ENCODE measurements around the gene PIK3C2G. TPM values are rescaled to one million over a fixed set of nuclear protein-coding genes. Genes with fewer than 3 reads are reported as not detected.

PIK3C2G gene
- total RNA-seq, 1 experiment from 2014 or later, result not detected

DNA sequence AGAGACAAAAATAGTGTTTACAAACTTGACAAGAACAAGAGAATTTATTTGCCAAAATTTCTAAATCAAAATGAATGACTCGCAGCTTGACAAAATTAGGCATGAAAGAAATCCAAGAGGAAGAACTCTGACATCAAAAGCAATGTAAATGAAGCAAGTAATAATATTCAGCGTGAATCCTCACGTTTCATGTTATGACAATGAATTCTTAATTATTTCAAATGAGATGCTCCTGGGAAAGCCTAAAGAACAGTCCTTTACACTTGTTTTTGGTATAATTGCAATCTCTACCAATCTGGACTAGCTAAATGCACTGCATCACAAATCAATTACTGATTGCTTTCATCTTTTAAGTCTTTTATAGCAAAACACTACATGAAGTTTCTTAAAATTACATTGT, 29.1 kb downstream of the PIK3C2G start:
- no TSS peak for BruUV-seq (replicated peaks)
- POLR2A ChIA-PET, result no interaction called here
- intact Hi-C loops (cut with micrococcal nuclease; ENCODE audit: unreplicated experiment) (no loop called here), in situ Hi-C loops (cut with HindIII; ENCODE audit: low pct_unique_long_range_greater_than_20kb, low sequenced_read_pairs) (no loop called here)
- H3K27ac ChIP-seq (ENCODE audit: low read length), result no peak overlapping the region
- H3K9me3 ChIP-seq (ENCODE audit: control insufficient read depth, insufficient read depth, low read depth, low read length), result no peaks in the 10 kb centered on the region
- H3K36me3 ChIP-seq (ENCODE audit: control insufficient read depth, insufficient read depth, low read length), result no peaks in the 10 kb centered on the region
- CTCF ChIA-PET, result no interaction called here
- no peak for ATAC-seq
- no peaks in the 10 kb centered on the region for H3K27me3 ChIP-seq (ENCODE audit: control insufficient read depth, insufficient read depth, low read length)
- H3K4me1 ChIP-seq (ENCODE audit: control insufficient read depth, insufficient read depth, low read length), result no peaks in the 10 kb centered on the region
- no peak for TF ChIP-seq POLR2AphosphoS5 (IDR thresholded peaks at IDR 0.05; ENCODE audit: low read depth, low read length)
- TF ChIP-seq, protein P1, sequence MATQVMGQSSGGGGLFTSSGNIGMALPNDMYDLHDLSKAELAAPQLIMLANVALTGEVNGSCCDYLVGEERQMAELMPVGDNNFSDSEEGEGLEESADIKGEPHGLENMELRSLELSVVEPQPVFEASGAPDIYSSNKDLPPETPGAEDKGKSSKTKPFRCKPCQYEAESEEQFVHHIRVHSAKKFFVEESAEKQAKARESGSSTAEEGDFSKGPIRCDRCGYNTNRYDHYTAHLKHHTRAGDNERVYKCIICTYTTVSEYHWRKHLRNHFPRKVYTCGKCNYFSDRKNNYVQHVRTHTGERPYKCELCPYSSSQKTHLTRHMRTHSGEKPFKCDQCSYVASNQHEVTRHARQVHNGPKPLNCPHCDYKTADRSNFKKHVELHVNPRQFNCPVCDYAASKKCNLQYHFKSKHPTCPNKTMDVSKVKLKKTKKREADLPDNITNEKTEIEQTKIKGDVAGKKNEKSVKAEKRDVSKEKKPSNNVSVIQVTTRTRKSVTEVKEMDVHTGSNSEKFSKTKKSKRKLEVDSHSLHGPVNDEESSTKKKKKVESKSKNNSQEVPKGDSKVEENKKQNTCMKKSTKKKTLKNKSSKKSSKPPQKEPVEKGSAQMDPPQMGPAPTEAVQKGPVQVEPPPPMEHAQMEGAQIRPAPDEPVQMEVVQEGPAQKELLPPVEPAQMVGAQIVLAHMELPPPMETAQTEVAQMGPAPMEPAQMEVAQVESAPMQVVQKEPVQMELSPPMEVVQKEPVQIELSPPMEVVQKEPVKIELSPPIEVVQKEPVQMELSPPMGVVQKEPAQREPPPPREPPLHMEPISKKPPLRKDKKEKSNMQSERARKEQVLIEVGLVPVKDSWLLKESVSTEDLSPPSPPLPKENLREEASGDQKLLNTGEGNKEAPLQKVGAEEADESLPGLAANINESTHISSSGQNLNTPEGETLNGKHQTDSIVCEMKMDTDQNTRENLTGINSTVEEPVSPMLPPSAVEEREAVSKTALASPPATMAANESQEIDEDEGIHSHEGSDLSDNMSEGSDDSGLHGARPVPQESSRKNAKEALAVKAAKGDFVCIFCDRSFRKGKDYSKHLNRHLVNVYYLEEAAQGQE (IDR thresholded peaks at IDR 0.05; ENCODE audit: insufficient read depth in 1 of 2, low read depth in 2 of 2, low read length in 1 of 2), result no peak
- TF ChIP-seq, protein P2, sequence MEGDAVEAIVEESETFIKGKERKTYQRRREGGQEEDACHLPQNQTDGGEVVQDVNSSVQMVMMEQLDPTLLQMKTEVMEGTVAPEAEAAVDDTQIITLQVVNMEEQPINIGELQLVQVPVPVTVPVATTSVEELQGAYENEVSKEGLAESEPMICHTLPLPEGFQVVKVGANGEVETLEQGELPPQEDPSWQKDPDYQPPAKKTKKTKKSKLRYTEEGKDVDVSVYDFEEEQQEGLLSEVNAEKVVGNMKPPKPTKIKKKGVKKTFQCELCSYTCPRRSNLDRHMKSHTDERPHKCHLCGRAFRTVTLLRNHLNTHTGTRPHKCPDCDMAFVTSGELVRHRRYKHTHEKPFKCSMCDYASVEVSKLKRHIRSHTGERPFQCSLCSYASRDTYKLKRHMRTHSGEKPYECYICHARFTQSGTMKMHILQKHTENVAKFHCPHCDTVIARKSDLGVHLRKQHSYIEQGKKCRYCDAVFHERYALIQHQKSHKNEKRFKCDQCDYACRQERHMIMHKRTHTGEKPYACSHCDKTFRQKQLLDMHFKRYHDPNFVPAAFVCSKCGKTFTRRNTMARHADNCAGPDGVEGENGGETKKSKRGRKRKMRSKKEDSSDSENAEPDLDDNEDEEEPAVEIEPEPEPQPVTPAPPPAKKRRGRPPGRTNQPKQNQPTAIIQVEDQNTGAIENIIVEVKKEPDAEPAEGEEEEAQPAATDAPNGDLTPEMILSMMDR (IDR thresholded peaks at IDR 0.05), result no peak
- no peak for TF ChIP-seq SIN3A (IDR thresholded peaks at IDR 0.05; ENCODE audit: borderline replicate concordance, insufficient read depth, low read depth, low read length)
- TF ChIP-seq TCF7L2 (IDR thresholded peaks at IDR 0.05; ENCODE audit: low read depth, low read length), result no peak
- DNase-seq (ENCODE audit: low read depth, low spot score), result no peak
- no peak overlapping the region for H3K4me3 ChIP-seq (ENCODE audit: low read depth in 2 of 2, low read length in 2 of 2)

DNA sequence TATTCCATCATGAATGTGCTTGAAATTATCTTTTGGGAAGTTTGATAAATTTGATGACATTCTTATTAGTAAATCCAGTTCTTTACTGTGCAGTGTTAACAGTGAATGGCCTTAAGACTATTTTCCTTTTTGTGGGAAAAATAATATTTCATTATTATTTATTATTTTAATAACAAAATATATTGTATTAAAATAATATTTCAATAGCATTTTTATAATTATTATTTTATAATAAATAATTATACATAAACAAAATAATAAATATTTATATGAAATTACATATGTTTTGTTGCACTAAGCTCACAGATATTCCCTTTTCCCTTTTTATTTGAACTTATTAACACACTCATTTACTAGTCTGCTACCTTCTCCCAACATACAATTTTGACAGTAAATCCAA, 33.6 kb downstream of the PIK3C2G start:
- TF ChIP-seq, protein P2 (IDR thresholded peaks at IDR 0.05), result no peak
- TF ChIP-seq SIN3A (IDR thresholded peaks at IDR 0.05; ENCODE audit: borderline replicate concordance, insufficient read depth, low read depth, low read length) (no peak), TCF7L2 (IDR thresholded peaks at IDR 0.05; ENCODE audit: low read depth, low read length) (no peak), POLR2AphosphoS5 (IDR thresholded peaks at IDR 0.05; ENCODE audit: low read depth, low read length) (no peak)
- TF ChIP-seq, protein P1 (IDR thresholded peaks at IDR 0.05; ENCODE audit: insufficient read depth in 1 of 2, low read depth in 2 of 2, low read length in 1 of 2), result no peak
- H3K4me3 ChIP-seq (ENCODE audit: low read depth in 2 of 2, low read length in 2 of 2), result no peak overlapping the region
- no peaks in the 10 kb centered on the region for H3K36me3 ChIP-seq (ENCODE audit: control insufficient read depth, insufficient read depth, low read length)
- ChIA-PET CTCF (no interaction called here), POLR2A (no interaction called here)
- no peak for DNase-seq (ENCODE audit: low read depth, low spot score)
- no peak for ATAC-seq
- H3K27ac ChIP-seq (ENCODE audit: low read length), result no peak overlapping the region
- no peaks in the 10 kb centered on the region for H3K4me1 ChIP-seq (ENCODE audit: control insufficient read depth, insufficient read depth, low read length)
- no peaks in the 10 kb centered on the region for H3K9me3 ChIP-seq (ENCODE audit: control insufficient read depth, insufficient read depth, low read depth, low read length)
- BruUV-seq (replicated peaks), result no TSS peak
- in situ Hi-C loops (cut with HindIII; ENCODE audit: low pct_unique_long_range_greater_than_20kb, low sequenced_read_pairs) (no loop called here), intact Hi-C loops (cut with micrococcal nuclease; ENCODE audit: unreplicated experiment) (no loop called here)
- H3K27me3 ChIP-seq (ENCODE audit: control insufficient read depth, insufficient read depth, low read length), result no peaks in the 10 kb centered on the region
